CD1c-positive myeloid dendritic cell (primary cell): Measurements from ENCODE around the gene STX10.
"Not testable (repeated sequence)": the region's sequence is repeated elsewhere in the genome, so short reads cannot be mapped to it uniquely, and the experiment has no call there.

Experiments used
- DNase-seq: peaks from one replicate; pipeline ENCODE4 v3.0.0-alpha.2; 2016; ENCODE audit errors: extremely low spot score

Gene STX10, protein sequence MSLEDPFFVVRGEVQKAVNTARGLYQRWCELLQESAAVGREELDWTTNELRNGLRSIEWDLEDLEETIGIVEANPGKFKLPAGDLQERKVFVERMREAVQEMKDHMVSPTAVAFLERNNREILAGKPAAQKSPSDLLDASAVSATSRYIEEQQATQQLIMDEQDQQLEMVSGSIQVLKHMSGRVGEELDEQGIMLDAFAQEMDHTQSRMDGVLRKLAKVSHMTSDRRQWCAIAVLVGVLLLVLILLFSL

DNA sequence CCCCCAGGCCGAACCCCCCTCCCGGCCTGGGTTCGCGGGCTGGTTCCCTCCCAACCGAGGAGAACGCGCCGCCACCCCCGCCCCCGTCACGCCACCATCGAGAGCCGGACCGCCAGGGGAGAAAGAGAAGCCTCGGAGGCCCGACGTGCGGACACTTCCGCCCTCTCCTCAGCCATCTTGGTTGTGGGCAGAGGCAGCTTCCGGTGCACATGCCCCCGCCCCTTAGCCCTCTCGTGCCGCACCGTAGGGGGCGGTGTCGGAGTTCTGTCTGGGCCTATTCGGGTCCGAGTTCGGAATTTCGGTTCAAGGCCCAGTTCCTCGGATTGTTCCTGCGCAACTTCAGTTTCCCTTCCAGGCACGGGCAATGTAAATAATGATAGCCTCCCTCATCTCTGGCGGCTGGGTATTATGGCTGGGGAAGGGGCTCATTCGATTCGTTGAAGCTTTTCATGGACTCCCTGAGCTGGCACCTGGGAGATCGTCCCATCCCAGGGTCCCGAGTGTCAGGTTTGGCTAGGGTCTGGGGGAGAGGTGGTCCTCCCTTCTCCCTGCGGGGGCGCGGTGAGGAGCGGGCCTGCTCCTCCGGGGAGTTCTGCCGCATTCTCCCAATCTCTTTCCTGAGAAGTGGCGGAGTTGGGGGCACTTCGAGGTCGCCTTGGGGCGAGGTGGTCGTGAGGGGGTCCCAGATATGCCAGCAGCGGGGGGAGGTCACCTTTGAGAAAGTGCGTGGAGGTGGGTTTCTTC is at the start of gene STX10, which contains the start of gene IER2:
Gene STX10, minus strand, starts transcription at position 189 of the 744 bp plus-strand sequence. CDS start 202 bp downstream, outside the sequence.
Gene IER2, plus strand, starts transcription at position 225 of the 744 bp plus-strand sequence. CDS start 2,776 bp downstream, outside the sequence.
- DNase-seq: peak; percentile 97

DNA sequence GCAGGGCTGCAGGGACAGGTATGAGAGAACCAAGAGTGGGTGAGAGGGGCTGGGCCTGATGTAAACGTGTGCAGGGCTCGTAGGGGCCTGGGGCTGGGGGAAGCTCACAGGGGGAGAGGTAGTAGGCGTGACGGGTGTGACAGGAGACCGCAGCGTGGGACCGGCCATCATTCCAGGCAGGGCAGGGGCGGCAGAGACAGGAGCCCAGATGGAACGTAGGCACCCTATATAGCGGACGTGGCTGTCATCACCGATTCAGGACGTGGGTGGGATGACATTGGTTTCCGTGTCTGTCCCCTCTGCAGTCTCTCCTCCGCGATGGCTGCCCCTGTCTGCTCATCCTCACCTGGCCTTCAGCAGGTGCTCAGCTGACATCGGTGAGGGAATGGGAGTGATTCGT is 48.5 kb upstream of the STX10 start:
- DNase-seq: no peak

DNA sequence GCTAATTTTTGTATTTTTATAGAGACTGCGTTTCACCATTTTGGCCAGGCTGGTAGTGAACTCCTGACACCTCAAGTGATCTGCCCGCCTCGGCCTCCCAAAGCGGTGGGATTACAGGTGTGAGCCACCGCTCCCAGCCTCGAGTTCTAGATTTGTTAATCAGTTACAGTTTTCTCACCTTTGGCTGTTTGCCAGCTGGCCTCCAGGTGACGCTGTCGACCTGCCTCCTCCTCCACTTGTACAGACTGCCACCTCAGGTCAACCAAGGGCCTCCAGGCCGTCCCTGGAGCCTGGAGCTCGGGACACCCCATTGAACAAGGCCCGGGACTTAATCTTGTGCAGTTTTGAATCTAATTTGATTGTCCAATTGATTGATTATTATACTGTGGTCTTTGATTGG is 45.5 kb upstream of the STX10 start:
- DNase-seq: peak; percentile 34

DNA sequence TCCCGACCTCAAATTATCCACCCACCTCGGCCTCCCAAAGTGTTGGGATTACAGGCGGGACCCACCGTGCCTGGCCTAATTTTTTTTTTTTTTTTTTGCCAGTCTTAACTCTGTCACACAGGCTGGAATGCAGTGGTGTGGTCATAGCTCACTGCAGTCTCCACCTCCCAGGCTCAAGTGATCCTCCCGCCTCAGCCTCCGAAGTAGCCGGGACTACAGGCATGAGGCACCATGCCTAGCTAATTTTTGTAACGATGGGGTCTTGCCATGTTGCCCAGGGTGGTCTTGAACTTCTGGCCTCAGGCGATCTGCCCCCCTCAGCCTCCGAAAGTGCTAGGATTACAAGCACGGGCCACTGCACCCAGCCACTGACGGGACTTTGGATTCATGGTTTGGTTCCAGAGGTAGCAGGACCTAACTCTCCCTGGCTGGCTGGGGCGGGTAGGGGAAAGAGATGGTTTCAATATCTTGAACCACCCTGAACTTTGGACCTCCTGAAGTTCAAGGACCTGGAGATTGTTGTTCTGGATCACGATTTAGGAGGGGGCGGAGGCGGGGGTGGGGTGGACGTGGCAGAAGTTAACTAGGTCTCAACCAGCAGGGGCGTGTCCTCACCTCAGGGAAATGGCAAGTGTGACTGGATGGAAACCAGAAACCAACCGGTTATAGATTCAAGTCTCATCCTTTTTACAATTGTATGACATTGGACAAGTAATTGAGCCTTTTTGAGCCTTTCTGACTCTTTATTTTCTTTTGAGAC is 40.8 kb upstream of the STX10 start:
- DNase-seq: no peak

DNA sequence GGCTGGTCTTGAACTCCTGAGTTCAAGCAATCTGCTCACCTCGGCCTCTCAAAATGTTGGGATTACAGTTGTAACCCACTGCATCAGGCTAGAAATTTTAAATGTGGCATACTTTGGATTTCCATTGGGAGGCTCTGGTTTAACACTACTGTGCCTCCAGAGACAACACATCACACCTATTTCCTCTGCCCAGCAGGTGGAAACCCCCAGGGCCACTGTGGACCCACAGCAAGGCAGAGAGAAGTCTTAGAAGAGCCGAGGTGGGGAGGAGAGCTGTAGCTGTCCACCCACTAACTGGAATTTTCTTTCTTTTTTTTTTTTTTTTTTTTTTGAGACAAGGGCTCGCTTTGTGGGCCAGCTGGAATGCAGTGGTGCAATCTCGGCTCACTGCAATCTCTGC is 39.4 kb upstream of the STX10 start:
- DNase-seq: no peak

DNA sequence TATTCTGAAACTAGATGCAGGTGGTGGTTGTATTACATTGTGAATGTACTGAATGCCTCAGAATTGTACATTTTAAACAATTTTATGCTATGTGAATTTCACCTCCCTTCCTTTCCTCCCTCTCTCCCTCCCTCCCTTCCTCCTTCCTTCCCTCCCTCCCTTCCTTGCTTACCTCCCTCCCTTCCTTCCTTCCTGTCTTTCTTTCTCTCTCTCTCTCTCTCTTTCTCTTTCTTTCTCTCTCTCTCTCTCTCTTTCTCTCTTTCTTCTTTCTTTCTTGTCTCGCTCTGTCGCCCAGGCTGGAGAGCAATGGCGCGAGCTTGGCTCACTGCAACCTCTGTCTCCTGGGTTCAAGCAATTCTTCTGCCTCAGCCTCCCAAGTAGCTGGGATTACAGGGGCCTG is 37.2 kb upstream of the STX10 start:
- no peak for DNase-seq

DNA sequence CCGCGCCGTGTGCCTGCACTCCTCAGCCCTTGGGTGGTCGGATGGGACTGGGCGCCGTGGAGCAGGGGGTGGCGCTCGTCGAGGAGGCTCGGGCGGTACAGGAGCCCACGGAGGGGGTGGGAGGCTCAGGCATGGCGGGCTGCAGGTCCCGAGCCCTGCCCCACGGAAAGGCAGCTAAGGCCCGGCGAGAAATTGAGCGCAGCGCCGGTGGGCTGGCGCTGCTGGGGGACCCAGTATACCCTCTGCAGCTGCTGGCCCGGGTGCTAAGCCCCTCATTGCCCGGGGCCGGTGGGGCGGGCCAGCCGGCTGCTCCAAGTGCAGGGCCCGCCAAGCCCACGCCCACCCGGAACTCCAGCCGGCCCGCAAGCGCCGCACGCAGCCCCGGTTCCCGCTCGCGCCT is 36.5 kb upstream of the STX10 start:
- DNase-seq: not testable (repeated sequence)

DNA sequence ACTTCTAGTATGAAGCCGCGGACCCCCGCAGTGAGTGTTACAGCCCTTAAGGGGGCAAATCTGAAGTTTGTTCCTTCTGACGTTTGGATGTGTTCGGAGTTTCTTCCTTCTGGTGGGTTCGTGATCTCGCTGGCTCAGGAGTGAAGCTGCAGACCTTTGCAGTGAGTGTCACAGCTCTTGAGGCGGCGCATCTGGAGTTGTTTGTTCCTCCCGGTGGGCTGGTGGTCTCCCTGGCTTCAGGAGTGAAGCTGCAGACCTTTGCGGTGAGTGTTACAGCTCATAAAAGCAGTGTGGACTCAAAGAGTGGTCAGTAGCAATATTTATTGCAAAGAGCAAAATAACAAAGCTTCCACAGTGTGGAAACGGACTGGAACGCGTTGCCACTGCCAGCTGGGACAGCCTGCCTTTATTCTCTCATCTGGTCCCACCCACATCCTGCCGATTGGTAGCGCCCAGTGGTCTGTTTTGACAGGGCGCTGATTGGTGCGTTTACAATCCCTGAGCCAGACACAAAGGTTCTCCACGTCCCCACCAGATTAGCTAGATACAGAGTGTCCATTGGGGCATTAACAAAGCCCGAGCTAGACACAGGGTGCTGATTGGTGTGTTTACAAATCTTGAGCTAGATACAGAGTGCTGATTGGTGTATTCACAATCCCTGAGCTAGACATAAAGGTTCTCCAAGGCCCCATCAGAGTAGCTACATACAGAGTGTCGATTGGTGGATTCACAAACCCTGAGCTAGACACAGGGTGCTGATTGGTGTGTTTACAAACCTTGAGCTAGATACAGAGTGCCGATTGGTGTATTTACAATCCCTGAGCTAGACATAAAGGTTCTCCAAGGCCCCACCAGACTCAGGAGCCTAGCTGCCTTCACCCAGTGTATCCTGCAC is 35.8 kb upstream of the STX10 start:
- not testable (repeated sequence) for DNase-seq

DNA sequence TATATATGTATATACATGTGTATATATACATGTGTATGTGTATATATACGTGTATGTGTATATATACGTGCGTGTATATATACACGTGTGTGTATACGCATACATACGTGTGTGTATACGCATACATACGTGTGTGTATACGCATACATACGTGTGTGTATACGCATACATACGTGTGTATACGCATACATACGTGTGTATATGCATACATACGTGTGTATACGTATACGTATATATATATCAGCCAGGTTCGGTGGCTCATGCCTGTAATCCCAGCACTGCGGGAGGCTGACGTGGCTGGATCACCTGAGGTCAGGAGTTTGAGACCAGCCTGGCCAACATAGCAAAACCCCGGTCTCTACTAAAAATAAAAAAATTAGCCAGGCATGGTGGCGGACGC is 34.8 kb upstream of the STX10 start:
- not testable (repeated sequence) for DNase-seq

DNA sequence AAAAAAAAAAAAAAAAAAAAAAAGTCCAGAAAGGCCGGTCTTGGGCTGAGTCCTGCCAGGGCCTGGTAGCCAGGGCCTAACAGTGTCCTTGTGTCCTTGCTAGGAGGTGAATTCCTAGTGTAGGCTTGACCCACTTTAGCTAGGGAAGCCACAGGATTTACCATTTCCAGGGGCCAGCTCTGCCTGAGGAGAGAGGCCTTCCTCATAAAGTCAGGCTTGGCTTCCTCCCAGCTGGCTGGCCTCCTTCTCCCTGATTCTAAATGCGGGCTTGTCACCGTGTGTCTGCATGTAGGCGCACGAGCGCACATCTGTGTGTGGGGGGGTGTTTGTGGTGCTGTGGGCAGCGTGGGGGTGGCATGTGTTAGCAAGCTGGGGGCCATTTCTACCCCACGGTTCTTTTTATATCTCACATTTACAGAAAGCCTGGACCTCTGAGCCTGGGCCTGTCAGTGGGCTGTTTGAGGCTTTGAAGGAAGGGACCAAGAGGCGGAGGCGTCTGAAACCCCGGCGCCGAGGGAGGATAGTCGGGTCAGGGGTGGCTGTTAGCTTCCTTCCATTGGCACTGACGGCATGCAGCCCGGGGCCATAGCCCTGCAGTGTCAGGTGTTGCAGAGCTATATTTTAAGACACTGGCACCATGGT is 31.7 kb upstream of the STX10 start:
- peak; percentile 66 for DNase-seq

DNA sequence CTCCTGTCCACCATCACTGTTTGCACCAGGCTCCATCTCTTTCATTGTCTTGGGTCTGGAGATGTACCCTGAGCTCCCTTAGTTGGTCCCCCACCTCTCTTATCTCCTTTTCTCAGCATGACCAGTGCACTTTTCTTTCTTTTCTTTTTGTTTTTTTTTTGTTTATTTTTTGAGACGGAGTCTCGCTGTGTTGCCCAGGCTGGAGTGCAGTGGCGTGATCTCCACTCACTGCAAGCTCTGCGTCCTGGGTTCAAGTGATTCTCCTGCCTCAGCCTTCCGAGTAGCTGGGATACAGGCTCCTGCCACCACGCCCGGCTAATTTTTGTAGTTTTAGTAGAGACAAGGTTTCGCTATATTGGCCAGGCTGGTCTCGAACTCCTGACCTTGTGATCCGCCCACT is 28.1 kb upstream of the STX10 start:
- DNase-seq: not testable (repeated sequence)

DNA sequence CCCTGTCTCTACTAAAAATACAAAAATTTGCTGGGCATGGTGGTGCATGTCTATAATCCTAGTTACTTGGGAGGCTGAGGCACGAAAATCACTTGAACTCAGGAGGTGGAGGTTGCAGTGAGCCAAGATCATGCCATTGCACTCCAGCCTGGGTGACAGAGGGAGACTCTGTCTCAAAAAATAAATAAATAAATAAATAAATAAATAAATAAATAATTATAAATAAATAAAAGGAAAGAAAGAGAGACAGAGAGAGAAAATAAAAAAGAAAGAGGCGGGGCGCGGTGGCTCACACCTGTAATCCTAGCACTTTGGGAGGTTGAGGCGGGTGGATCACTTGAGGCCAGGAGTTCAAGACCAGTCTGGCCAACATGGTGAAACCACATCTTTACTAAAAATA is 27.4 kb upstream of the STX10 start:
- DNase-seq: not testable (repeated sequence)

DNA sequence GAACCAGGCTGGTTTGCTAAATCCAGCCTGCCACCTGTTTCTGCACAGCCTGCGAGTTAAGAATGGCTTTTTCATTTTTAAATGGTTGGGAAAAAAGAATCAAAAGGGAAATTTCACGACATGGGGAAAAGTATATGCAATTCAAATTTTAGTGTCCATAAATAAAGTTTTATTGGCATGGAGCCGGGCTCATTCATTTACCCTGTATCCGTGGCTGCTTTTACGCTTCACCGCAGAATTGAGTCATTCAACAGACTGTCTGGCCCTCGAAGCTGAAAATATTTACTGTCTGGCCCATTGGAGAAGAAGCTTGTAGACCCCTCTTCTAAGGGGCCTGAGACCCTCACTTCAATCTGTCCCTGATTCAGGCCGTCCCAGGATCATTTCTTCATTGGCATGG is 26.2 kb upstream of the STX10 start:
- no peak for DNase-seq

DNA sequence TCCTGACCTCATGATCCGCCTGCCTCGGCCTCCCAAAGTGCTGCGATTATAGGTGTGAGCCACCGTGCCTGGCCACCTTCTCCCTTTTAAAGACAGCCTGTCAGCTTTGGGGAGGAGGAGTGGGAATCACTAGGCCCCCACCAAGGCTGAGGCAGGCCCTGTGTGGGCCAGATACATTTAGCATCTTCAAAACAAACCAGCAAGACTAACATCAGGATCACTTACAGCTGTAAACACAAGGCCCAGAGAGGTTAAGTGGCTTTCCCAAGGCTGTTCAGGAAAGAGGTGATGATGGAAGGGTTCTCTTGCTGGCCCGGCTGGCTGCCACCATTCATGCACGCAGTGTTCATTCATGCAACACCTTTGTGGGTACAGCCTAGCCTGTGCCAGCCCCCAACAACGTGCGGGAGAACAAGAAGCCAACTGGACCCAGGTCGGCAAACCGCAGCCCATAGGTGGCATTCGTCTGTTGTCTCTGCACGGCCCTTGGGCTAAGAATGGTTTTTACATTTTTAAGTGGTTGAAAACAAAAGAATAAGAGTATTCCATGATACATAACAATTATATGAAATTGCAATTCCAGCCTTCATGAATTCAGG is 23.1 kb upstream of the STX10 start:
- no peak for DNase-seq

DNA sequence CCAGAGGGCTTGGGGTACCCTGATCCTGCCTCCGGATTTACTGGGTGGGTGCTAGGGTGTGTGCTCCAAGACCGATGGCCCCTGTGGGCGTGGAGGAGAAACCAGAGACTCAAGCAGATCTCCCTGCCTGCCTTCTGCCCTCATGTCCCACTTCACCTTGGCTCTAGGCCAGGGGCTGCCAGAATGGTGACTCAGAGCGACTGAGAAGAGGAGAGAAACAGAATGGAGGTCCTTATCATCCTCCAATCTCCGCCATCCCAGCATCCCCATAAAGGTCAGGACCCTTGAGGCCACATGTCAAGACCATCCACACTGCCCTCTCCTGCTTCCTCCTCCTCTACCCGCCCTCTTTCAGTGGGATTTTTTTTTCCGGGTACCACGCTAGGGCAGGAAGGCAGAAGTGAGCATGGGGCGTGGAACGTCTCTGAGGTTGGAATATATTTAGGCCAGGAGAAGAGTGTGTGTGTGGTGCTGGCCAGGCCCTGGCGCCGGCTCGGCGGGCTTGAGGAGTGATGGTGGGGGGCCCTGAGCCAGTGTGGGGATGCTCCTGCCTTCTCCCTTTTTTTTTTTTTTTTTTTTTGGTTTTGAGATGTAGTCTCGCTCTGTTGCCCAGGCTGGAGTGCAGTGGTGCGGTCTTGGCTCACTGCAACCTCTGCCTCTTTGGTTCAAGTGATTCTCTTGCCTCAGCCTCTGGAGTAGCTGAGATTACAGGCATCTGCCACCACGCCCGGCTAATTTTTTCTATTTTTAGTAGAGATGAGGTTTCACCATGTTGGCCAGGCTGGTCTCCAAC is 22.4 kb upstream of the STX10 start:
- DNase-seq: peak; percentile 79

DNA sequence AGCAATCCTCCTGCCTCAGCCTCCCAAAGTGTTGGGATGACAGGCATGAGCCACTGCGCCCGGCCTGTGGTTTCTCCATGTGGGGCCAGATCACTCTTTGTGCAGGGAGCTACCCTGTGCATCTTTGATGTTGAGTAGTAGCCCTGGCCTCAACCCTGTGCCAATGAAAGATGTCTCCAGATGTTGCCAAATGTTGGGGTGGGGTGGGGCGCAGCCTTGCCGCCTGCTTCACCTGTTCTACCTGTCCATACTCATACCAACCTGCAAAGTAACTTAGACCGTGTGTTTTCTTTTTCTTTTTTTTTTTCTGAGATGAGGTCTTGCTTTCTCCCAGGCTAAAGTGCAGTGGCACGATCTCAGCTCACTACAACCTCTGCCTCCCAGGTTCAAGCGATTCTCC is 21.0 kb upstream of the STX10 start:
- no peak for DNase-seq

DNA sequence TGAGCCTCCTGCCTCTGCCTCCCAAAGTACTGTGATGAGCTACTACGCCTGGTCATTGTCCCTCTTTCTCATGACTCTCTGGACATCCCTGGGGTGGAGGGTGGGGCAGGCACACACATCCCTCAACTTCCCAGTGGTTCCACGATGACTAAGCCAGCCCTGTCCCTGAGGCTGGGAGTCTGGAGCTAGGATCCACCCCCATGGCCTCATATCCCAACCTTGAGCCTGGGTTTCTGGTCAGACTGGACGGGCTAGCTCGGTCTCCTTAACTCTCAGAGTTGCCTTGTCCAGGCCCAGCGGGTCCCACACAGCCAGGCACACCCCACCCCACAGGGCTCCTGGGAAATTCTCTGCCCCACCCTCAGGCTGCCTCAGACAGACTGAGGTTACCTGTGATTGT is 19.6 kb upstream of the STX10 start:
- no peak for DNase-seq

DNA sequence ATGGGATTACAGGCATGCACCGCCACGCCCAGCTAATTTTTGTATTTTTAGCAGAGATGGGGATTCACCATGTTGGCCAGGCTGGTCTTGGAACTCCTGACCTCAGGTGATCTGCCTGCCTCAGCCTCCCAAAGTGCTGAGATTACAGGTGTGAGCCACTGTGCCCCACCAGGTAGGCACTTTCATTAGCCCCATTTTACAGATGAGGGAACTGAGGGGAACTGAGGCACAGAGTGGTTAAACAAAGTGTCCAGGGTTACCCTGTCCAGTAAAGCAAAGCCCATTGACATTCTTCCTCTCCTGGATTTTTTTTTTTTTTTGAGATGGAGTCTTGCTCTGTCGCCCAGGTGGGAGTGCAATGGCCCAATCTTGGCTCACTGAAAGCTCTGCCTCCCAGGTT is 16.0 kb upstream of the STX10 start:
- DNase-seq: not testable (repeated sequence)

DNA sequence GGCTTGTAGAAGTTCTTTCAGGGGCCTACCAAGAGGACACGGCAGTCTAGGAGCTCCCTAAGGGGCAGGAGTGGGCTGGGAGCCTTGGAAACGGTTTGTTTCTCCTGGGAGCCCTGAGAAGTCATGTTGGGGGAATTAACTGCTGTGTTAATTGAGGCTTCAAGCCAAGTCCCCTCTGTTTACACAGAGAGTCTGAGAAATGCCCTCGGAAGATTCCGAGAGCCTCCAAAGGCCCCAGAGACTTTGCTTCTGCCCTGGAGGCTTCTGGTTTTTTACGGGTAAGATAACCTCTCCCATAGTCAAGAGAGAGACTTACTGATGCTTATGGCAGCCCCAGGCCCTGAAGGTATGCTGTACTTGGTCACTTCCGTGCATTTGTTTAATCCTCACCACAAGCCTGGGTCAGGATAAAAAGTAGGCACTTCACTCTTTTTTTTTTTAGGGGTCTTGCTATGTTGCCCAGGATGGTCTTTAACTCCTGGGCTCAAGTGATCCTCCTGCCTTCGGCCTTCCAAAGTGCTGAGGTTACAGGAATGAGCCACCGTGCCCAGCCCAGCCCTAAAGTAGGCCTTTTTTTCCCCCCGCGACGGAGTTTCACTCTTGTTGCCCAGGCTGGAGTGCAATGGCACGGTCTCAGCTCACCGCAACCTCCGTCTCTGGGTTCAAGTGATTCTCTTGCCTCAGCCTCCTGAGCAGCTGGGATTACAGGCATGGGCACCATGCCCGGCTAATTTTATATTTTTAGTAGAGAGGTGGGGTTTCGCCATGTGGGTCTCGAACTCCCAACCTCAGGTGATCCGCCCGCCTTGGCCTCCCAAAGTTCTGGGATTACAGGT is 15.2 kb upstream of the STX10 start:
- DNase-seq: no peak
